ENCODE measurements around the gene OR52K1.
"Not testable (repeated sequence)": the region's sequence is repeated elsewhere in the genome, so short reads cannot be mapped to it uniquely, and the experiment has no call there.

DNA sequence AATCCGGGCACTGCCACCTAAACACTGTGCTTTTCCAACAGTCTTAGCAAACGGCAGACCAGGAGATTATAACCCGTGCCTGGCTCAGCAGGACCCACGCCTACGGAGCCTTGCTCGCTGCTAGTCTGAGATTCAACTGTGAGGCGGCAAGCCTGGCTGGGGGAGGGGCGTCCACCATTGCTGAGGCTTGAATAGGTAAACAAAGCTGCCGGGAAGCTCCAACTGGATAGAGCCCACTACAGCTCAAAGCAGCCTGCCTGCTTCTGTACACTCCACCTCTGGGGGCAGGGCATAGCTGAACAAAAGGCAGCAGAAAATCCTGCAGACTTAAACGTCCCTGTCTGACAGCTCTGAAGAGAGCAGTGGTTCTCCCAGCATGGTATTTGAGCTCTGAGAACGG lies 49.2 kb downstream of the OR52K1 start:
- not testable (repeated sequence) for TF ChIP-seq POLR2A (IDR thresholded peaks at IDR 0.05; ENCODE audit: low read depth); POLR2AphosphoS5 (IDR thresholded peaks at IDR 0.05)
- TF ChIP-seq, protein P1, sequence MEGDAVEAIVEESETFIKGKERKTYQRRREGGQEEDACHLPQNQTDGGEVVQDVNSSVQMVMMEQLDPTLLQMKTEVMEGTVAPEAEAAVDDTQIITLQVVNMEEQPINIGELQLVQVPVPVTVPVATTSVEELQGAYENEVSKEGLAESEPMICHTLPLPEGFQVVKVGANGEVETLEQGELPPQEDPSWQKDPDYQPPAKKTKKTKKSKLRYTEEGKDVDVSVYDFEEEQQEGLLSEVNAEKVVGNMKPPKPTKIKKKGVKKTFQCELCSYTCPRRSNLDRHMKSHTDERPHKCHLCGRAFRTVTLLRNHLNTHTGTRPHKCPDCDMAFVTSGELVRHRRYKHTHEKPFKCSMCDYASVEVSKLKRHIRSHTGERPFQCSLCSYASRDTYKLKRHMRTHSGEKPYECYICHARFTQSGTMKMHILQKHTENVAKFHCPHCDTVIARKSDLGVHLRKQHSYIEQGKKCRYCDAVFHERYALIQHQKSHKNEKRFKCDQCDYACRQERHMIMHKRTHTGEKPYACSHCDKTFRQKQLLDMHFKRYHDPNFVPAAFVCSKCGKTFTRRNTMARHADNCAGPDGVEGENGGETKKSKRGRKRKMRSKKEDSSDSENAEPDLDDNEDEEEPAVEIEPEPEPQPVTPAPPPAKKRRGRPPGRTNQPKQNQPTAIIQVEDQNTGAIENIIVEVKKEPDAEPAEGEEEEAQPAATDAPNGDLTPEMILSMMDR (IDR thresholded peaks at IDR 0.05) = not testable (repeated sequence)

Data from esophagus muscularis mucosa (tissue), 3 donors.